Neuronal stem cell (in vitro differentiated cells): Measurements from ENCODE around the gene KIF11.

Experiments used
- DNase-seq: peaks from one replicate; pipeline ENCODE4 v3.0.0-alpha.2; 2013; ENCODE audit warnings: low spot score
- H2AFZ ChIP-seq: one replicate; pipeline ENCODE4 v1.6.1; 2013; ENCODE audit warnings: mild to moderate bottlenecking, low read length, inconsistent platforms
- H2AK5ac ChIP-seq: 2 replicates; pipeline ENCODE4 v1.6.1; 2013; ENCODE audit warnings: low read depth, mild to moderate bottlenecking, inconsistent platforms, low read length, moderate library complexity, mixed read lengths
- H2BK120ac ChIP-seq: 2 replicates; pipeline ENCODE4 v1.6.1; 2013; ENCODE audit warnings: low read depth, mild to moderate bottlenecking, inconsistent platforms, low read length, moderate library complexity, mixed read lengths
- H2BK12ac ChIP-seq: one replicate; pipeline ENCODE4 v1.6.1; 2013; ENCODE audit warnings: low read length, inconsistent platforms
- H2BK15ac ChIP-seq: 2 replicates; pipeline ENCODE4 v1.6.1; 2013; ENCODE audit warnings: mild to moderate bottlenecking, low read length, inconsistent platforms, mixed read lengths
- H2BK5ac ChIP-seq: one replicate; pipeline ENCODE4 v1.6.1; 2013; ENCODE audit warnings: inconsistent platforms, mild to moderate bottlenecking, low read length, moderate library complexity
- H3K14ac ChIP-seq: one replicate; pipeline ENCODE4 v1.6.1; 2013; ENCODE audit warnings: low read length, inconsistent platforms
- H3K18ac ChIP-seq: 2 replicates; pipeline ENCODE4 v1.6.1; 2013; ENCODE audit warnings: low read length, inconsistent platforms
- H3K23ac ChIP-seq: 2 replicates; pipeline ENCODE4 v1.6.1; 2013; ENCODE audit warnings: low read depth, mild to moderate bottlenecking, mixed read lengths, low read length, inconsistent platforms; ENCODE audit not compliant: poor library complexity
- H3K27ac ChIP-seq: replicated peaks from 3 replicates; pipeline ENCODE4 v1.5.1; 2013; ENCODE audit warnings: low read length, inconsistent platforms
- H3K27me3 ChIP-seq, 3 experiments: 2 replicates each; pipeline ENCODE4 v1.6.1; 2013; ENCODE audit warnings: low read length in 3 of 3, mild to moderate bottlenecking in 2 of 3, inconsistent platforms in 1 of 3, low read depth in 1 of 3, mixed read lengths in 1 of 3, moderate library complexity in 1 of 3; ENCODE audit not compliant: control insufficient read depth in 3 of 3, insufficient read depth in 3 of 3
- H3K36me3 ChIP-seq, 2 donors: replicated peaks in 1 of 2; 2 replicates each; pipeline ENCODE4 v1.6.1; 2013; ENCODE audit warnings: low read length in 2 of 2; ENCODE audit not compliant: control insufficient read depth in 2 of 2, insufficient read depth in 2 of 2
- H3K4ac ChIP-seq: 2 replicates; pipeline ENCODE4 v1.6.1; 2013; ENCODE audit warnings: inconsistent platforms, mild to moderate bottlenecking, low read length, moderate library complexity
- H3K4me1 ChIP-seq, 2 donors: 1 replicate in 1 of 2; 2 replicates in 1 of 2; pipeline ENCODE4 v1.6.1; 2013; ENCODE audit warnings: low read length in 2 of 2, low read depth in 1 of 2; ENCODE audit not compliant: control insufficient read depth in 2 of 2, insufficient read depth in 1 of 2
- H3K4me2 ChIP-seq: one replicate; pipeline ENCODE4 v1.6.1; 2013; ENCODE audit warnings: mild to moderate bottlenecking, low read length, inconsistent platforms; ENCODE audit not compliant: insufficient read depth, poor library complexity, severe bottlenecking
- H3K4me3 ChIP-seq, 2 donors: 2 replicates each; pipeline ENCODE4 v1.5.1; 2013; ENCODE audit warnings: low read length in 2 of 2, mild to moderate bottlenecking in 2 of 2, inconsistent platforms in 1 of 2, moderate library complexity in 1 of 2
- H3K79me1 ChIP-seq: one replicate; pipeline ENCODE4 v1.6.1; 2013; ENCODE audit warnings: low read depth, mild to moderate bottlenecking, inconsistent platforms, low read length, moderate library complexity
- H3K9ac ChIP-seq: one replicate; pipeline ENCODE4 v1.6.1; 2013; ENCODE audit warnings: mild to moderate bottlenecking, low read depth, low read length, inconsistent platforms; ENCODE audit not compliant: poor library complexity
- H3K9me3 ChIP-seq, 2 donors: replicated peaks in 1 of 2; 2 replicates each; pipeline versions ENCODE3 to v1.6.1; 2013; ENCODE audit warnings: low read length in 2 of 2, mild to moderate bottlenecking in 2 of 2, inconsistent platforms in 1 of 2, low read depth in 1 of 2, mixed read lengths in 1 of 2, moderate library complexity in 1 of 2; ENCODE audit not compliant: control insufficient read depth in 2 of 2, insufficient read depth in 1 of 2
- H4K8ac ChIP-seq: one replicate; pipeline ENCODE4 v1.6.1; 2013; ENCODE audit warnings: low read depth, mild to moderate bottlenecking, inconsistent platforms, low read length, moderate library complexity
- H4K91ac ChIP-seq: one replicate; pipeline ENCODE4 v1.6.1; 2013; ENCODE audit warnings: low read length, low read depth, mild to moderate bottlenecking, inconsistent platforms; ENCODE audit not compliant: poor library complexity
- WGBS, 2 donors: extraction: QIAGEN DNeasy Blood & Tissue Kit; methylation state at CpG; one replicate each; pipeline ENCODE4 v1.1.7; 2013; ENCODE audit warnings: missing lambda C conversion rate in 2 of 2, mixed read lengths in 1 of 2; ENCODE audit not compliant: insufficient read length in 2 of 2, insufficient replicate concordance in 1 of 2; ENCODE audit errors: extremely low coverage in 2 of 2; 5-methylcytosine and 5-hydroxymethylcytosine counted together

Gene KIF11

GRCh38 chr10:92664322-92664721, 71.4 kb downstream of the KIF11 start:
- Histone ChIP-seq H3K9ac (no peak overlapping the region), H2BK5ac (no peak overlapping the region), H3K18ac (no peak overlapping the region), H3K23ac (no peak overlapping the region), H2BK12ac (no peak overlapping the region), H3K14ac (no peak overlapping the region), H3K36me3 (no peaks in the 10 kb centered on the region), H4K91ac (no peak overlapping the region), H2BK15ac (no peak overlapping the region), H3K27me3 (no peaks in the 10 kb centered on the region), H2AK5ac (no peak overlapping the region), H3K79me1 (no peaks in the 10 kb centered on the region), H3K4me1 (no peaks in the 10 kb centered on the region), H4K8ac (no peak overlapping the region), H2AFZ (no peak overlapping the region), H2BK120ac (no peak overlapping the region), H3K4me3 (no peak overlapping the region), H3K4me2 (no peak overlapping the region), H3K27ac (no peak overlapping the region), H3K4ac (no peak overlapping the region), H3K9me3 (peaks cover 0 to 1% of the 10 kb centered on the region in 2 donors)
- DNase-seq: no peak

- no peak overlapping the region for H4K91ac ChIP-seq
- no peak overlapping the region for H3K14ac ChIP-seq
- H3K79me1 ChIP-seq: no peaks in the 10 kb centered on the region
- H3K9ac ChIP-seq: no peak overlapping the region
- H3K4me1 ChIP-seq: no peaks in the 10 kb centered on the region
- H3K4me2 ChIP-seq: no peak overlapping the region
- H2AK5ac ChIP-seq: no peak overlapping the region
- H3K27ac ChIP-seq: no peak overlapping the region
- no peak overlapping the region for H2BK12ac ChIP-seq
- DNase-seq: no peak
- H2BK5ac ChIP-seq: no peak overlapping the region
- no peaks in the 10 kb centered on the region for H3K27me3 ChIP-seq
- H2BK120ac ChIP-seq: no peak overlapping the region
- H3K36me3 ChIP-seq: no peaks in the 10 kb centered on the region
- H3K18ac ChIP-seq: no peak overlapping the region
- H3K23ac ChIP-seq: no peak overlapping the region
- no peak overlapping the region for H3K4me3 ChIP-seq
- WGBS, 2 donors: no CpG with 5 or more reads among the region's 6 CpGs
- H2AFZ ChIP-seq: no peak overlapping the region
- H2BK15ac ChIP-seq: no peak overlapping the region
- no peak overlapping the region for H4K8ac ChIP-seq
- peaks cover 0 to 4% of the 10 kb centered on the region in 2 donors for H3K9me3 ChIP-seq
- no peak overlapping the region for H3K4ac ChIP-seq
Measured at GRCh38 chr10:92667078-92667477, 74.1 kb downstream of the KIF11 start.

- Histone ChIP-seq H3K79me1 (no peaks in the 10 kb centered on the region), H3K36me3 (no peaks in the 10 kb centered on the region), H2BK12ac (no peak overlapping the region), H3K27me3 (peaks cover 0 to under 1% (median 0%) of the 10 kb centered on the region in 3 experiments), H3K27ac (no peak overlapping the region), H3K18ac (no peak overlapping the region), H3K9me3 (no peaks in the 10 kb centered on the region), H2BK5ac (no peak overlapping the region), H3K4me1 (no peaks in the 10 kb centered on the region), H2BK120ac (no peak overlapping the region), H3K4me2 (no peak overlapping the region), H3K4me3 (no peak overlapping the region), H2AK5ac (no peak overlapping the region), H3K23ac (no peak overlapping the region), H2BK15ac (no peak overlapping the region), H4K8ac (no peak overlapping the region), H2AFZ (no peak overlapping the region), H3K4ac (no peak overlapping the region), H3K14ac (no peak overlapping the region), H3K9ac (no peak overlapping the region), H4K91ac (no peak overlapping the region)
- no peak for DNase-seq
Measured at GRCh38 chr10:92677708-92678107, 84.8 kb downstream of the KIF11 start.

- H3K18ac ChIP-seq: no peak overlapping the region
- H3K27me3 ChIP-seq: peaks cover 0 to 4% (median 0%) of the 10 kb centered on the region in 3 experiments
- H2AFZ ChIP-seq: no peak overlapping the region
- no peak overlapping the region for H2BK15ac ChIP-seq
- H3K9ac ChIP-seq: no peak overlapping the region
- H3K4me3 ChIP-seq: no peak overlapping the region
- H3K79me1 ChIP-seq: no peaks in the 10 kb centered on the region
- WGBS, 2 donors: no CpG with 5 or more reads among the region's 5 CpGs
- no peak overlapping the region for H2BK5ac ChIP-seq
- H3K14ac ChIP-seq: no peak overlapping the region
- no peak overlapping the region for H4K91ac ChIP-seq
- H3K9me3 ChIP-seq: no peaks in the 10 kb centered on the region
- no peak overlapping the region for H2BK12ac ChIP-seq
- DNase-seq: no peak
- H3K4ac ChIP-seq: no peak overlapping the region
- no peak overlapping the region for H3K4me2 ChIP-seq
- no peaks in the 10 kb centered on the region for H3K4me1 ChIP-seq
- H2AK5ac ChIP-seq: no peak overlapping the region
- H3K36me3 ChIP-seq: no peaks in the 10 kb centered on the region
- H3K27ac ChIP-seq: no peak overlapping the region
- H2BK120ac ChIP-seq: no peak overlapping the region
- no peak overlapping the region for H3K23ac ChIP-seq
- H4K8ac ChIP-seq: no peak overlapping the region
Measured at GRCh38 chr10:92678206-92678605, 85.3 kb downstream of the KIF11 start.
